Fibroblast of peridontal ligament (primary cell): ENCODE measurements around the gene USP54.
"Not testable (repeated sequence)": the region's sequence is repeated elsewhere in the genome, so short reads cannot be mapped to it uniquely, and the experiment has no call there.

Experiments
- DNase-seq: peaks from one replicate; pipeline ENCODE4 v3.0.0-alpha.2; 2010; ENCODE audit errors: extremely low read depth

USP54 gene

GRCh38 chr10:73588656-73589055 lies 2.5 kb downstream of the USP54 start:
- peak; percentile 27 for DNase-seq

- peak; percentile 84 for DNase-seq
Measured at GRCh38 chr10:73586583-73586984, 4.6 kb downstream of the USP54 start.

- peak; percentile 6 for DNase-seq
Measured at GRCh38 chr10:73585327-73585726, 5.8 kb downstream of the USP54 start.

- peak; percentile 9 for DNase-seq
Measured at GRCh38 chr10:73584737-73585136, 6.4 kb downstream of the USP54 start.

GRCh38 chr10:73581918-73582317 lies 9.2 kb downstream of the USP54 start:
- DNase-seq: no peak

- not testable (repeated sequence) for DNase-seq
Measured at GRCh38 chr10:73578927-73579326, 12.2 kb downstream of the USP54 start.

- DNase-seq: peak; percentile 59
Measured at GRCh38 chr10:73577788-73578187, 13.4 kb downstream of the USP54 start.

- peak; percentile 55 for DNase-seq
Measured at GRCh38 chr10:73576890-73577591, 14.1 kb downstream of the USP54 start.

GRCh38 chr10:73576178-73576889 lies 14.8 kb downstream of the USP54 start:
- DNase-seq: peak; percentile 95

GRCh38 chr10:73567025-73567424 lies 24.1 kb downstream of the USP54 start:
- not testable (repeated sequence) for DNase-seq

GRCh38 chr10:73561192-73561591 lies 29.9 kb downstream of the USP54 start:
- no peak for DNase-seq

- no peak for DNase-seq
Measured at GRCh38 chr10:73559590-73559989, 31.6 kb downstream of the USP54 start.

- DNase-seq: no peak
Measured at GRCh38 chr10:73556855-73557254, 34.3 kb downstream of the USP54 start.

- DNase-seq: no peak
Measured at GRCh38 chr10:73554721-73555120, 36.4 kb downstream of the USP54 start.

GRCh38 chr10:73553761-73554160 lies 37.4 kb downstream of the USP54 start:
- no peak for DNase-seq

- DNase-seq: no peak
Measured at GRCh38 chr10:73552819-73553715, 38.1 kb downstream of the USP54 start.

GRCh38 chr10:73551515-73551914 lies 39.6 kb downstream of the USP54 start:
- DNase-seq: no peak

GRCh38 chr10:73545357-73545756 lies 45.8 kb downstream of the USP54 start:
- DNase-seq: no peak

GRCh38 chr10:73537709-73538108 lies 53.4 kb downstream of the USP54 start:
- DNase-seq: no peak

- DNase-seq: no peak
Measured at GRCh38 chr10:73537288-73537687, 53.9 kb downstream of the USP54 start.

GRCh38 chr10:73534857-73535256 lies 56.3 kb downstream of the USP54 start:
- DNase-seq: no peak

- DNase-seq: peak; percentile 85
Measured at GRCh38 chr10:73529089-73529832, 61.9 kb downstream of the USP54 start.
